Lower leg skin (tissue), 3 donors: ENCODE data around the gene ETS1.

ENCODE experiments used
- CTCF ChIP-seq, 3 donors: fragments of 450-650 bp; IDR thresholded peaks; one replicate each; pipeline ENCODE4 v1.5.1; 2016; ENCODE audit warnings: antibody characterized with exemption in 3 of 3, mild to moderate bottlenecking in 3 of 3, moderate library complexity in 2 of 3
- POLR2A ChIP-seq, 2 donors: fragments of 450-650 bp; IDR thresholded peaks; one replicate each; pipeline ENCODE4 v1.6.1; 2016 to 2017; ENCODE audit warnings: antibody characterized with exemption in 2 of 2, mild to moderate bottlenecking in 1 of 2, moderate library complexity in 1 of 2

DNA sequence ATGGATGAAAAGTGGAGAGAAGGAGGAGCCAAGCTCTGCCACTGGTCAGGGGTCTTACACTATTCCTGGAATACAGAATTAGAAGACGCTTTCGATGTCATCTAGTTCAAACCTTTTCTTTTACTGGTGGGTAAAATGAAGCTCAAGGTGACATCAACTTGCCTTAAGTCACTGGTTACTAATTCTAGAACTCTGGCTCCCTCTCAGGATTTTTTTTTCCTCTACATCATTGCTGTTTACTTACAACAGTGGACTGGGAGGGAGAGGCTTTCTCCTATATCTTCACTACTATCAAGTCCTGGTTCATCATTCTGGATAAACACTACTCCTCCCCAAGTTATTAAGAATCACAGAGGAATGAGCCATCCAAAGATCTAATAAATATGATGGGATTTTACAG, 82.9 kb downstream of the ETS1 start:
- no peak for TF ChIP-seq CTCF (IDR thresholded peaks at IDR 0.05)
- TF ChIP-seq POLR2A (IDR thresholded peaks at IDR 0.05), result no peak
